GM18951 (cell line): Measurements from ENCODE around the gene ZMIZ1.
A peak's percentile ranks its signal among the peaks of the same experiment; 100 is the strongest.

ENCODE experiments used
- POLR2A ChIP-seq: IDR thresholded peaks from 4 replicates; pipeline ENCODE4 v1.6.1; 2011; ENCODE audit warnings: mild to moderate bottlenecking; ENCODE audit not compliant: insufficient read length, insufficient read depth; ENCODE audit errors: extremely low read depth
- in situ Hi-C: fragments of 300-500 bp; cut with MboI; formaldehyde crosslinking; loops from one replicate; pipeline ENCODE4 v1.12.0; 2022; ENCODE audit warnings: low sequenced_read_pairs, mixed read lengths, inconsistent platforms; ENCODE audit not compliant: unreplicated experiment

ZMIZ1 gene

DNA sequence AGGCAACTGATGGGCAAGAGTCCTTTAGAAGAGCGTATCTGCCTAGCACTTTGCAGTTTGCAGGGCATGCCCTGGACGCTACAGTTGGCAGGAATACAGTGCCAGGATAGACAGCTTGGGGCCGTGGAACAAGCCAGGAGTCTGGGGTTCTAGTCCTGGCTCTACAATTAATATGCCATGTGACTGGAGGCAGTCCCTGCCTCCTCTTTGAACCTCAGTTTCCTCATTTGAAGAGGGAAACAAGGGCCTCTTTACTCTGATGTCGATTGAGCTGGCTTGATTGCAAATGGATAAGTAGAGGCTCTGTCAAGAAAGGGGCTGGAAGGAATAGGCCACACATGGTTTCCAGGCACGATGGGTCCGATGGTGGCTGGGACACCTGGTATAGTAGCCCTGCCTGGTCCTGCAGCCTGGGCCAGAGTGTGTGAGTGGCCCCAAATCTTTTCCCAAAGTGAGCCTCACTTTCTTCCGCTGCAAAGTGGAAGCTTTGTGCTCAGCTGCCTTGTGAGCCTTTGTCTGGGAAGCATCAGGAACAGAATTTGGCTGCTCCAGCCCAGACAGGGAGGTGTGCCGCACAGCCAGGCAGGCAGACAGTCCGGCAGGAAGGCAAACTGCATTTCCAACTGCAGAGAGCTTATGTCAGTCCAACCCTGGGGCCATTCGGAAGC lies 167.1 kb downstream of the ZMIZ1 start:
- no peak for TF ChIP-seq POLR2A
- in situ Hi-C loops: no loop called here

DNA sequence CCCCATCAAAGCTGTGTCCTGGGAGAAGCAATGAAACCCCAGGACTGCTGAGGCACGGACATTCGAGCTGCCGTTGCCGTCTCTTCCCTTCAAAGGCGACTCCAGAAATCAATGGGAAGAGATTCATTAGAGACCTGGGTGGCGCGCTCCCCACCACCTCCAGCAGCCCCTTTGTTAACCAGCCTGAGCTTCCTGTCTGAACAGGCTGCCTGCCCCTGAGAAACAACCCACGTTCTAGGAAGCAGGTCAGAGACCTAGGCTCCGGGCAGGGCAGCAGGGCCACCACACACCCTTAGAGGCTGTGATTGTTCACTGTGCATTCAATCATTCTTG lies 167.6 kb downstream of the ZMIZ1 start:
- TF ChIP-seq POLR2A: no peak
- in situ Hi-C loops: no loop called here

DNA sequence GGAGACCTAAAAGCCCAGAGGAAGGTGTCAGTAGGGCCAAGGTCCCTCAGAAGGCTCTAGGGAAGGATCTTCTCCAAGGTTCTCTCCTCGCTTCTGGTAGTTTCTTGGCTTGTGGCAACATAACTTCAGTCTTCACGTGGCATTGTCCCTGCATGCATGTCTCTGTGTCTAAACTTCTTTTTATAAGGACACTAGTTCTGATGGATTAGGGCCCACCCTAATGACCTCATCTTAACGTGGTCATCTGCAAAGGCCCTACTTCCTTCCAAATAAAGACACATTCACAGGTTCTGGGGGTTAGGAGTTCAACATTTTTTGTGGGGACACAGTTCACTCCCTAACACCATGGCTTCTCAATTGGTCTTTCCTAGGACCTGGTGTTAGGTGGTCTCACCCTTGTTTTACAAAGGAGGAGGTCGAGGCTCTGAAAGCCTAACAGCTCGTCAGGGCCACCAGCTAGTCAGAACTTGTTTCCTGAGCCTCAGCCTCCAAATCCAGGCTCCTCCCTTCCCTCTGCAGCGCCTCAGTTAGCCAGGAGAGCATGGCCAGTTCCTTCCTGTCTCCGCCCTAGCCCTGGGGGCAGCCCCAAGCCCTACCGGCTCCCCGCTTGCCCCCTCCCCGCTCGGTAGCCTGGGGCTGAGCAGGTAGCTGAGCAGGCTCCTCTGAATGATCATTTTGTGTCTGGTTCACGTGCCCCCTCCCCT lies 168.8 kb downstream of the ZMIZ1 start:
- in situ Hi-C loops: no loop called here
- no peak for TF ChIP-seq POLR2A

- in situ Hi-C loops: no loop called here
- no peak for TF ChIP-seq POLR2A
These were observed 169.4 kb downstream of the ZMIZ1 start for GRCh38 chr10:79238158-79238520.

GRCh38 chr10:79238606-79239005 lies 169.8 kb downstream of the ZMIZ1 start:
- in situ Hi-C loops: no loop called here
- TF ChIP-seq POLR2A: no peak

DNA sequence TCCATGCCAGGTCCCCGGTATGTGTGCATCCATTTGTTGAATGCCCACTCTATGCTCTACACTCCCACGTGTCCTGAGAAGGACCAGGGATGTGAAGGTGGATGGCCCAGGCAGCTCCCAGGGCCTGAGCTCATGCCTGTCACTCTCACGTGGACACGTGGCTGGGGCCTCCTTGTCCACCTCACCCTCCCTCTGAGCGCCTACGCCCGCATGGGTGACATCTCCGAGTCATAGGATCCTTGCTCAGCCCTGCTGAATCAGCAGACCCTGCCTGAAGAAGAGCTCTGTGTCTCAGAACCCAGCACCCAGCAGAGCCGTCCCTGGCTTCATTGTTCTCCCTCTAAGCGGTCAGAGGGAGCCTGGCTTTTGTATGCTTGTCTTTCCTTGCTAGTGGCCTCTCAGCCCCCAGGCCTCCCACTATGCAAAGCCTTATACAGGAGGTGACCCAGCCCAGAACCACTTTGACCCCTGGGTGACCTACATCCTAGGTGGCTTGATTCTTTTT lies 170.6 kb downstream of the ZMIZ1 start:
- in situ Hi-C loops: no loop called here
- no peak for TF ChIP-seq POLR2A

DNA sequence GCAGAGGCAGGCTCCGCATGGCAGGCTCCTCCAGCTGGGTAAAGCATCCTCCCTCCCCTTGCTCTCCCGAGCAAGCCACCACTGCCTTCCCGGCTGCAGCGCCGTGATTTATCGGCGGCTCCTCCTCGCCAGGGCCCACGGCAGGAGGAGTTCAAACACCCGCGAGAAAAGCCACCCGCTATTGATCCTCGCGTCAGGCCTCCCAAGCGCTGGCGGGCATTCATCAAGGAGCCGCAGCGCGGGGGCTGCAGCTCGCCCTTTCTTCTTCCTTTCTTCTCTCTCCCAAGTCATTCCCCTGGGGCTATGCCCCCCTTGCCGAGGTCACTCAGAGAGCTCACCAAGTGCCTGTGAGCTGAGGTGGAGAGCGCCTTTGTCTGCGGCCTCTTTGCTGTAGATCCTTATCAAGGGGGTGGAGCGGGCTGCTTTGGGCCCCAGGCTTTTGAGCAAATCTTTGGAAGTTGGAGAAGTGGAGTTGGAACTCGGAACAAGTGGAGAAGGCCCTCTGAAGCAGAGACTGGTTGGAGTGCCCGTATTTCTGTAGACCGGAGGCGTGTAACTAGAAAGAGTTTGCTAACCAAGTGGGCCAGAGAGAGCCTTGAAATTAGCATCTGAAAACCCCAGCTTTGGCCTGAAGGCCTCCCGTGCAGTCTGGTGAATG lies 171.3 kb downstream of the ZMIZ1 start:
- TF ChIP-seq POLR2A: no peak
- in situ Hi-C loops: no loop called here

DNA sequence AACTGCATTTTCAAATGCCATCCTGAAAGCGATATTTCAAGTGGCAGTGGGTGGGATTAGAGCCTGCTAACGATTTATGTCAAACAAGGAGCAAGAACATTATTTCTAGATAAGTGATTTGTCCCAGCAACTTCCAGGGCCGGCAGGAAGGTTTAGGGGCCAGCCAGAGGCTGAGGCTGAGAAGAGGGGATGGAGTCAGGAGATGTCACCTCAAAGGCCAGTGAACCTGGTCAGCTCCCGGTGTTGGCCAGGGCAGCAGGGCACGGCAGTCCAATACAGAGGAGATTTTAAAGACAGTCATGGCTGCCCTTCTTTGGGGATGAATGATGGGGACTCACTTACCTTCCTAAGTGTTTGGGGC lies 172.8 kb downstream of the ZMIZ1 start:
- in situ Hi-C loops: no loop called here
- no peak for TF ChIP-seq POLR2A

DNA sequence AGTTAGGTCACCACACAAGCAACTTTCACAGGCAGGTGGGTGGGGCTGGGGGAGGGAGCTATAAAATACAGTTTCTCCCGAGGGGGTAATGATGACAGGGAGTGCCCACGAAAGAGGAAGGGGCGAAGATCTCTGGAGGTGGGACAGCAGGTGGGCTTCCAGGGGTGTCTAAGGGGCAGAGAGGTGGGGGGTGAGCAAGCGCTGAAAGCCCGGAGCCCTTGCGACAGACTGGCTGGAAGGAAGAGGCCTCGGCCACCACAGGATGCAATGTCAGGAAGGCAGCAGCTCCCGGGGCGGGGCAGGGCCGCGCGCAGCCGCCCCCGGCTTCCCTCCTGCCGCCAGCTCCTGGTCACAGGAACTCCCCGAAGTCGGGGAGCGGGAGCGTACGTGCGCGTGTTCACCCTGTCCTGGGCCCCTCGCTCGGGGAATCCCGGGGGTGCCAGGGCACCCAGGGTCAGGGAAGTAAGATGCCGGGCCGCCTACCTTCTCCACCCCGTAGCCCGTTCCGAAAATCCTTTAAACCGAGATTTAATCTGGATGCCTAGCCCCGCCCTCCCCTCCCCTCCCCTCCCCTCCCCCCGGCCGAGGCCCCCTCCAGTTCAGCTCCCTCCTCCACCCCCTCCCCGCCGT lies 173.3 kb downstream of the ZMIZ1 start:
- in situ Hi-C loops: no loop called here
- peak; percentile 12 for TF ChIP-seq POLR2A

- in situ Hi-C loops: no loop called here
- no peak for TF ChIP-seq POLR2A
These were observed 173.9 kb downstream of the ZMIZ1 start for GRCh38 chr10:79242620-79243152.

- in situ Hi-C loops: no loop called here
- peak; percentile 59 for TF ChIP-seq POLR2A
These were observed 174.7 kb downstream of the ZMIZ1 start for GRCh38 chr10:79243181-79244067.

GRCh38 chr10:79244068-79244442 lies 175.3 kb downstream of the ZMIZ1 start:
- in situ Hi-C loops: no loop called here

More at GRCh38 chr10:79244068-79244442, 175.3 kb downstream of the ZMIZ1 start:
- TF ChIP-seq POLR2A: no peak
